Measurements from ENCODE around the gene SH2D7. TPM values are rescaled to one million over a fixed set of nuclear protein-coding genes. Genes with fewer than 3 reads are reported as not detected.

Gene SH2D7
- total and polyA plus RNA-seq, 2 experiments from 2014 or later: not detected

- peaks cover 43% of the 10 kb centered on the region for H3K79me2 ChIP-seq (ENCODE audit: insufficient read depth)
- H3K27ac ChIP-seq: peak within 1 kb of the TSS; percentile 97
- H3K4me3 ChIP-seq: peak within 1 kb of the TSS; percentile 85
- no peaks in the 10 kb centered on the region for H3K9me2 ChIP-seq (ENCODE audit: insufficient read depth)
- H3K9me3 ChIP-seq (ENCODE audit: low read depth): no peaks in the 10 kb centered on the region
- H4K20me1 ChIP-seq (ENCODE audit: insufficient read depth): no peaks in the 10 kb centered on the region
- H3K4me1 ChIP-seq (ENCODE audit: insufficient read depth): peaks cover 32% of the 10 kb centered on the region
- peak within 1 kb of the TSS; percentile 88 for H2AFZ ChIP-seq
- DNase-seq: peak; percentile 73
- H3K4me2 ChIP-seq (ENCODE audit: unreplicated experiment): peak within 1 kb of the TSS; percentile 96
- peaks cover 32% of the 10 kb centered on the region for H3F3A ChIP-seq (ENCODE audit: insufficient read depth)
- H3K36me3 ChIP-seq (ENCODE audit: low read depth): no peaks in the 10 kb centered on the region
- 1% methylated on average over 32 to 55 of the region's 104 CpGs for WGBS, 2 experiments (ENCODE audit: low coverage in 1 of 2, low lambda C conversion rate in 2 of 2, missing lambda C conversion rate in 2 of 2)
- peak within 1 kb of the TSS; percentile 86 for H3K9ac ChIP-seq
- in situ Hi-C loops (cut with MboI): no loop called here
- no peaks in the 10 kb centered on the region for H3K27me3 ChIP-seq (replicated peaks; ENCODE audit: insufficient read depth)
- TF ChIP-seq EZH2phosphoT487 (IDR thresholded peaks at IDR 0.05; ENCODE audit: insufficient read depth, low read depth): no peak
- TF ChIP-seq EZH2 (IDR thresholded peaks at IDR 0.05; ENCODE audit: insufficient read depth, poor library complexity, severe bottlenecking): no peak
Measured at GRCh38 chr15:78077053-78077870, 15.1 kb upstream of the SH2D7 start, which contains the start of gene TBC1D2B. TSS of gene TBC1D2B (minus strand) at chr15:78077711. CDS start at chr15:78077652, 59 bp downstream.

GRCh38 chr15:78077871-78078210 lies 14.5 kb upstream of the SH2D7 start:
- TF ChIP-seq EZH2 (IDR thresholded peaks at IDR 0.05; ENCODE audit: insufficient read depth, poor library complexity, severe bottlenecking): no peak
- TF ChIP-seq EZH2phosphoT487 (IDR thresholded peaks at IDR 0.05; ENCODE audit: insufficient read depth, low read depth): no peak
- H3K4me2 ChIP-seq (ENCODE audit: unreplicated experiment): peak overlapping the region; percentile 96
- peak overlapping the region; percentile 86 for H3K9ac ChIP-seq
- peak overlapping the region; percentile 88 for H2AFZ ChIP-seq
- no peaks in the 10 kb centered on the region for H3K9me2 ChIP-seq (ENCODE audit: insufficient read depth)
- in situ Hi-C loops (cut with MboI): no loop called here
- peaks cover 38% of the 10 kb centered on the region for H3K79me2 ChIP-seq (ENCODE audit: insufficient read depth)
- H3K27me3 ChIP-seq (replicated peaks; ENCODE audit: insufficient read depth): no peaks in the 10 kb centered on the region
- H3K36me3 ChIP-seq (ENCODE audit: low read depth): no peaks in the 10 kb centered on the region
- H3F3A ChIP-seq (ENCODE audit: insufficient read depth): peaks cover 27% of the 10 kb centered on the region
- no peaks in the 10 kb centered on the region for H3K9me3 ChIP-seq (ENCODE audit: low read depth)
- peak overlapping the region; percentile 12; the same call in 1 of the 2 replicates for H3K27ac ChIP-seq
- H4K20me1 ChIP-seq (ENCODE audit: insufficient read depth): no peaks in the 10 kb centered on the region
- peaks cover 26% of the 10 kb centered on the region for H3K4me1 ChIP-seq (ENCODE audit: insufficient read depth)
- H3K4me3 ChIP-seq: peak overlapping the region; percentile 85
- DNase-seq: peak; percentile 51
- WGBS, 2 experiments (ENCODE audit: low coverage in 1 of 2, low lambda C conversion rate in 2 of 2, missing lambda C conversion rate in 2 of 2): 28 to 41% methylated on average over 6 to 7 of the region's 7 CpGs

- Histone ChIP-seq H3K9ac (no peak overlapping the region), H3K4me2 (ENCODE audit: unreplicated experiment) (no peak overlapping the region), H3K9me2 (ENCODE audit: insufficient read depth) (no peaks in the 10 kb centered on the region), H3K9me3 (ENCODE audit: low read depth) (no peaks in the 10 kb centered on the region), H3F3A (ENCODE audit: insufficient read depth) (peaks cover 21% of the 10 kb centered on the region), H3K36me3 (ENCODE audit: low read depth) (no peaks in the 10 kb centered on the region), H3K27me3 (replicated peaks; ENCODE audit: insufficient read depth) (no peaks in the 10 kb centered on the region), H2AFZ (no peak overlapping the region), H3K4me1 (ENCODE audit: insufficient read depth) (peaks cover 18% of the 10 kb centered on the region; the same call in 1 of the 2 replicates), H4K20me1 (ENCODE audit: insufficient read depth) (no peaks in the 10 kb centered on the region), H3K27ac (no peak overlapping the region), H3K4me3 (no peak overlapping the region), H3K79me2 (ENCODE audit: insufficient read depth) (peaks cover 21% of the 10 kb centered on the region)
- in situ Hi-C loops (cut with MboI): no loop called here
- no peak for DNase-seq
- WGBS, 2 experiments (ENCODE audit: low coverage in 1 of 2, low lambda C conversion rate in 2 of 2, missing lambda C conversion rate in 2 of 2): 92 to 94% methylated on average over 11 of the region's 11 CpGs
- no peak for TF ChIP-seq EZH2 (IDR thresholded peaks at IDR 0.05; ENCODE audit: insufficient read depth, poor library complexity, severe bottlenecking)
- no peak for TF ChIP-seq EZH2phosphoT487 (IDR thresholded peaks at IDR 0.05; ENCODE audit: insufficient read depth, low read depth)
Measured at GRCh38 chr15:78079298-78080087, 12.9 kb upstream of the SH2D7 start.

GRCh38 chr15:78080088-78080460 lies 12.3 kb upstream of the SH2D7 start:
- Histone ChIP-seq H3K4me1 (ENCODE audit: insufficient read depth) (peaks cover 15% of the 10 kb centered on the region; the same call in 1 of the 2 replicates), H3K4me3 (no peak overlapping the region), H3K79me2 (ENCODE audit: insufficient read depth) (peaks cover 15% of the 10 kb centered on the region), H3K27me3 (replicated peaks; ENCODE audit: insufficient read depth) (no peaks in the 10 kb centered on the region), H2AFZ (no peak overlapping the region), H3K9ac (no peak overlapping the region), H3K27ac (no peak overlapping the region), H3K4me2 (ENCODE audit: unreplicated experiment) (no peak overlapping the region), H4K20me1 (ENCODE audit: insufficient read depth) (no peaks in the 10 kb centered on the region), H3K36me3 (ENCODE audit: low read depth) (no peaks in the 10 kb centered on the region), H3K9me3 (ENCODE audit: low read depth) (no peaks in the 10 kb centered on the region), H3F3A (ENCODE audit: insufficient read depth) (peaks cover 21% of the 10 kb centered on the region), H3K9me2 (ENCODE audit: insufficient read depth) (no peaks in the 10 kb centered on the region)
- no peak for DNase-seq
- in situ Hi-C loops (cut with MboI): no loop called here
- 92 to 96% methylated on average over 8 of the region's 8 CpGs for WGBS, 2 experiments (ENCODE audit: low coverage in 1 of 2, low lambda C conversion rate in 2 of 2, missing lambda C conversion rate in 2 of 2)
- TF ChIP-seq EZH2 (IDR thresholded peaks at IDR 0.05; ENCODE audit: insufficient read depth, poor library complexity, severe bottlenecking): no peak
- TF ChIP-seq EZH2phosphoT487 (IDR thresholded peaks at IDR 0.05; ENCODE audit: insufficient read depth, low read depth): no peak

Data from GM23248 (cell line).